ENCODE data around the gene THEMIS.

The THEMIS gene

DNA sequence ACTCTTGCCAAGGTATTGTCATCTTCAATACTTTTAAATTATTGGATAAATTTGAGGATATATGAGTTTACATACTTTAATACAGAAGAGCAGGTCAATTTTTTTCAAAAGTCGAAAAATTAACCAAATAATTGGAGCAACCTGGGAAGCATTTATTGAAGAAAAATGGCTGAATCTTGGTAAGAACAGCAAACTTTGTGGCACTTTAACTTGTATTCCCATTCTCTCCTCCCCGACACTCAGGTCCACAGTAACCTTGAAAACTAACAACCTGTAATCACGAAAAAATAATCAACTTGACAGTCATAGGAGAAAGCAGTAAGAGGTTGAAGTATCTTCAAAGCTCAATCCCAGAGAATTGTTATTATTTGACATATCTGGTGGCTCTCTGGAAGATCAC lies 55.6 kb downstream of the THEMIS start:
- H3K4me1 ChIP-seq (ENCODE audit: control insufficient read depth, low read depth, low read length) = no peaks in the 10 kb centered on the region
- H3K23ac ChIP-seq (ENCODE audit: low read length) = no peak overlapping the region
- no peak overlapping the region for H3K4me2 ChIP-seq (ENCODE audit: low read length)
- no peak overlapping the region for H3K56ac ChIP-seq (ENCODE audit: low read length)
- no peaks in the 10 kb centered on the region for H3K36me3 ChIP-seq (ENCODE audit: control insufficient read depth, insufficient read depth, low read length)
- WGBS (ENCODE audit: extremely low coverage, insufficient coverage, low lambda C conversion rate) = no CpG with 5 or more reads among the region's 3 CpGs
- H4K8ac ChIP-seq (ENCODE audit: low read depth, low read length) = no peak overlapping the region
- H3K27ac ChIP-seq (ENCODE audit: low read depth, low read length) = no peak overlapping the region
- H3K9ac ChIP-seq (ENCODE audit: low read length) = no peak overlapping the region
- no peaks in the 10 kb centered on the region for H3K79me2 ChIP-seq (ENCODE audit: control insufficient read depth, insufficient read depth, low read length)
- H3K18ac ChIP-seq (ENCODE audit: low read length) = no peak overlapping the region
- no peak overlapping the region for H2BK15ac ChIP-seq (replicated peaks; ENCODE audit: low read depth)
- no peak overlapping the region for H4K5ac ChIP-seq (ENCODE audit: low read length)
- no peak for DNase-seq
- no peaks in the 10 kb centered on the region for H3K79me1 ChIP-seq (ENCODE audit: low read length)
- H2BK120ac ChIP-seq (ENCODE audit: low read depth, low read length) = no peak overlapping the region
- H2AK5ac ChIP-seq (ENCODE audit: low read length) = no peak overlapping the region
- H3K27me3 ChIP-seq (ENCODE audit: insufficient read depth, low read length, poor library complexity) = no peaks in the 10 kb centered on the region
- no peak overlapping the region for H3K4me3 ChIP-seq (ENCODE audit: low read length)
- no peak overlapping the region for H2BK5ac ChIP-seq (ENCODE audit: low read length)
- H3K4ac ChIP-seq (ENCODE audit: low read depth, low read length) = no peak overlapping the region

DNA sequence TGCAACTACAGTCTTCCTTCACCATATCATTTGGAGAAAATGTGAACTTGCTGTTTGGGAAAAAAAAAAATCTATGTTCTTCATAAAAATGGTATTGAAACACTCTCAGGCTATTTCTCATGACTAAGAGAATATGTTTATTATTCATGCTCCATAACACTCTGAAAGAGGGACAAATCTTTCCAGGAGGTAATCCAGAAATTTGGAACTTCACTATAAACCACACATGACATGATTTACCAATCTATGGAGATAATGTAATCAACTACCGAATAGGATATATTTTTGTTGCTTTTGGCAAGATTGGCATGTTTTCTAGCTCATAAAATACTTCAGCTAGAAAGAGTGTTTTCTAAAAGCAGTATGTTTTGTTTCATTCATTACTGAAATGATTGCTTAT lies 56.3 kb downstream of the THEMIS start:
- H3K79me1 ChIP-seq (ENCODE audit: low read length) = no peaks in the 10 kb centered on the region
- H3K18ac ChIP-seq (ENCODE audit: low read length) = no peak overlapping the region
- no peak overlapping the region for H3K56ac ChIP-seq (ENCODE audit: low read length)
- H2BK15ac ChIP-seq (replicated peaks; ENCODE audit: low read depth) = no peak overlapping the region
- no peaks in the 10 kb centered on the region for H3K27me3 ChIP-seq (ENCODE audit: insufficient read depth, low read length, poor library complexity)
- H2BK5ac ChIP-seq (ENCODE audit: low read length) = no peak overlapping the region
- H4K5ac ChIP-seq (ENCODE audit: low read length) = no peak overlapping the region
- no peak overlapping the region for H3K9ac ChIP-seq (ENCODE audit: low read length)
- H3K4me2 ChIP-seq (ENCODE audit: low read length) = no peak overlapping the region
- H3K23ac ChIP-seq (ENCODE audit: low read length) = no peak overlapping the region
- H3K36me3 ChIP-seq (ENCODE audit: control insufficient read depth, insufficient read depth, low read length) = no peaks in the 10 kb centered on the region
- no CpG with 5 or more reads among the region's 1 CpG for WGBS (ENCODE audit: extremely low coverage, insufficient coverage, low lambda C conversion rate)
- H2BK120ac ChIP-seq (ENCODE audit: low read depth, low read length) = no peak overlapping the region
- no peaks in the 10 kb centered on the region for H3K4me1 ChIP-seq (ENCODE audit: control insufficient read depth, low read depth, low read length)
- no peak overlapping the region for H3K4me3 ChIP-seq (ENCODE audit: low read length)
- no peak for DNase-seq
- no peak overlapping the region for H4K8ac ChIP-seq (ENCODE audit: low read depth, low read length)
- H2AK5ac ChIP-seq (ENCODE audit: low read length) = no peak overlapping the region
- no peak overlapping the region for H3K27ac ChIP-seq (ENCODE audit: low read depth, low read length)
- no peaks in the 10 kb centered on the region for H3K79me2 ChIP-seq (ENCODE audit: control insufficient read depth, insufficient read depth, low read length)
- H3K4ac ChIP-seq (ENCODE audit: low read depth, low read length) = no peak overlapping the region

GRCh38 chr6:127843582-127843981 lies 57.3 kb downstream of the THEMIS start:
- H3K4me3 ChIP-seq (ENCODE audit: low read length) = no peak overlapping the region
- H2AK5ac ChIP-seq (ENCODE audit: low read length) = no peak overlapping the region
- no peak overlapping the region for H3K9ac ChIP-seq (ENCODE audit: low read length)
- H4K5ac ChIP-seq (ENCODE audit: low read length) = no peak overlapping the region
- H4K8ac ChIP-seq (ENCODE audit: low read depth, low read length) = no peak overlapping the region
- WGBS (ENCODE audit: extremely low coverage, insufficient coverage, low lambda C conversion rate) = no CpG with 5 or more reads among the region's 1 CpG
- H3K4me1 ChIP-seq (ENCODE audit: control insufficient read depth, low read depth, low read length) = no peaks in the 10 kb centered on the region
- no peak overlapping the region for H2BK15ac ChIP-seq (replicated peaks; ENCODE audit: low read depth)
- DNase-seq = no peak
- H3K27me3 ChIP-seq (ENCODE audit: insufficient read depth, low read length, poor library complexity) = no peaks in the 10 kb centered on the region
- H3K36me3 ChIP-seq (ENCODE audit: control insufficient read depth, insufficient read depth, low read length) = no peaks in the 10 kb centered on the region
- H3K23ac ChIP-seq (ENCODE audit: low read length) = no peak overlapping the region
- no peak overlapping the region for H3K18ac ChIP-seq (ENCODE audit: low read length)
- H2BK120ac ChIP-seq (ENCODE audit: low read depth, low read length) = no peak overlapping the region
- no peaks in the 10 kb centered on the region for H3K79me1 ChIP-seq (ENCODE audit: low read length)
- H2BK5ac ChIP-seq (ENCODE audit: low read length) = no peak overlapping the region
- no peak overlapping the region for H3K27ac ChIP-seq (ENCODE audit: low read depth, low read length)
- no peak overlapping the region for H3K4ac ChIP-seq (ENCODE audit: low read depth, low read length)
- no peaks in the 10 kb centered on the region for H3K79me2 ChIP-seq (ENCODE audit: control insufficient read depth, insufficient read depth, low read length)
- H3K56ac ChIP-seq (ENCODE audit: low read length) = no peak overlapping the region
- no peak overlapping the region for H3K4me2 ChIP-seq (ENCODE audit: low read length)

DNA sequence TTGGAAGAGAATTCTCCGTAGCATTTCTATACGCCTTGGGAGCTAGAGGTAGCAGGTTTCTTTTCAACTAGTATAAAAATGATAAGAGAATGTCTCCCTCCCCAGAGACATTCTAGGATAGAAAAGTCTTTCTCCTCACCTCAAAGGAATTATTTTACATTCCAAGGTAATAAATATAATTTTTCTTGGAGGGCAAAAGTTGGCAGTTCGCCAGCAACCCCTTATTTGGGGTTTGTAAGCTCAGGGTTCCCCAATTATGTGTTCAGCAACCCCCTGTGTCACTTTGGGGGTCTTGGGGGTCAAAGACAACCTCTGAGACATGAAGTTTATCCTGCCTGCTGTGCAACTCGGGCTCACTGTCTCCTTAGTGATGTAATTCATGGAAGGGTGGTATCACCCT lies 58.3 kb downstream of the THEMIS start:
- no peak overlapping the region for H3K27ac ChIP-seq (ENCODE audit: low read depth, low read length)

DNA sequence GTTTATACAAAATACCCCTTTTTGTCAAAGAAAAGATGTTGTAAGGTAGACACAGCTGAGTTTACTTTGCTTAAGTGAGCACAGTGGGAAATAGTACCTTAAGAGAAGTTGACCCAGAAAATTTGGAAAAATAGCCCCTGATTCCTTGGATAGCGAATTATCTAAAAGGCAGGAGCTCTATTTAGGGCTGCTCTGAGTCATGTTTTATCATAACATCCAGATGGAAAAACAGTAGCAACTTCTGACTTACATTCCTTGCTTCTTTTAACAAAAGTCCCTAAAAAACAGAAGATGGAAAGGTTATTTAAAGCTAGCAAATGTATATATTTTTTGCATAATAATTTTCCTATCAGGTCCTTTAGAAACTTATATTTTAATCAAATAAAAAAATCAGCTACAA lies 59.0 kb downstream of the THEMIS start:
- Histone ChIP-seq H3K23ac (ENCODE audit: low read length) (no peak overlapping the region), H4K8ac (ENCODE audit: low read depth, low read length) (no peak overlapping the region), H3K79me2 (ENCODE audit: control insufficient read depth, insufficient read depth, low read length) (no peaks in the 10 kb centered on the region), H3K27ac (ENCODE audit: low read depth, low read length) (no peak overlapping the region), H2BK15ac (replicated peaks; ENCODE audit: low read depth) (no peak overlapping the region), H3K79me1 (ENCODE audit: low read length) (no peaks in the 10 kb centered on the region), H2BK120ac (ENCODE audit: low read depth, low read length) (no peak overlapping the region), H3K4me2 (ENCODE audit: low read length) (no peak overlapping the region), H3K4me1 (ENCODE audit: control insufficient read depth, low read depth, low read length) (no peaks in the 10 kb centered on the region), H3K4me3 (ENCODE audit: low read length) (no peak overlapping the region), H3K9ac (ENCODE audit: low read length) (no peak overlapping the region), H2AK5ac (ENCODE audit: low read length) (no peak overlapping the region), H4K5ac (ENCODE audit: low read length) (no peak overlapping the region), H2BK5ac (ENCODE audit: low read length) (no peak overlapping the region), H3K4ac (ENCODE audit: low read depth, low read length) (no peak overlapping the region), H3K36me3 (ENCODE audit: control insufficient read depth, insufficient read depth, low read length) (no peaks in the 10 kb centered on the region), H3K27me3 (ENCODE audit: insufficient read depth, low read length, poor library complexity) (no peaks in the 10 kb centered on the region), H3K56ac (ENCODE audit: low read length) (no peak overlapping the region), H3K18ac (ENCODE audit: low read length) (no peak overlapping the region)
- WGBS (ENCODE audit: extremely low coverage, insufficient coverage, low lambda C conversion rate) = no CpG with 5 or more reads among the region's 1 CpG
- no peak for DNase-seq

More for the DNA sequence above, 58.3 kb downstream of the THEMIS start:
- no peak overlapping the region for H3K4me2 ChIP-seq (ENCODE audit: low read length)
- H2AK5ac ChIP-seq (ENCODE audit: low read length) = no peak overlapping the region
- H4K8ac ChIP-seq (ENCODE audit: low read depth, low read length) = no peak overlapping the region
- no peak overlapping the region for H3K56ac ChIP-seq (ENCODE audit: low read length)
- H4K5ac ChIP-seq (ENCODE audit: low read length) = no peak overlapping the region
- H3K79me2 ChIP-seq (ENCODE audit: control insufficient read depth, insufficient read depth, low read length) = no peaks in the 10 kb centered on the region
- H3K4me1 ChIP-seq (ENCODE audit: control insufficient read depth, low read depth, low read length) = no peaks in the 10 kb centered on the region
- H3K27me3 ChIP-seq (ENCODE audit: insufficient read depth, low read length, poor library complexity) = no peaks in the 10 kb centered on the region
- H3K4ac ChIP-seq (ENCODE audit: low read depth, low read length) = no peak overlapping the region
- WGBS (ENCODE audit: extremely low coverage, insufficient coverage, low lambda C conversion rate) = no CpG with 5 or more reads among the region's 4 CpGs
- no peak overlapping the region for H3K4me3 ChIP-seq (ENCODE audit: low read length)
- no peak overlapping the region for H3K9ac ChIP-seq (ENCODE audit: low read length)
- H3K18ac ChIP-seq (ENCODE audit: low read length) = no peak overlapping the region
- H3K79me1 ChIP-seq (ENCODE audit: low read length) = no peaks in the 10 kb centered on the region
- H2BK120ac ChIP-seq (ENCODE audit: low read depth, low read length) = no peak overlapping the region
- H2BK5ac ChIP-seq (ENCODE audit: low read length) = no peak overlapping the region
- no peaks in the 10 kb centered on the region for H3K36me3 ChIP-seq (ENCODE audit: control insufficient read depth, insufficient read depth, low read length)
- no peak overlapping the region for H2BK15ac ChIP-seq (replicated peaks; ENCODE audit: low read depth)
- no peak for DNase-seq
- no peak overlapping the region for H3K23ac ChIP-seq (ENCODE audit: low read length)

- Histone ChIP-seq H4K5ac (ENCODE audit: low read length) (no peak overlapping the region), H2BK5ac (ENCODE audit: low read length) (no peak overlapping the region), H2AK5ac (ENCODE audit: low read length) (no peak overlapping the region), H3K36me3 (ENCODE audit: control insufficient read depth, insufficient read depth, low read length) (no peaks in the 10 kb centered on the region), H3K23ac (ENCODE audit: low read length) (no peak overlapping the region), H3K18ac (ENCODE audit: low read length) (no peak overlapping the region), H2BK15ac (replicated peaks; ENCODE audit: low read depth) (no peak overlapping the region), H3K4me1 (ENCODE audit: control insufficient read depth, low read depth, low read length) (no peaks in the 10 kb centered on the region), H3K79me2 (ENCODE audit: control insufficient read depth, insufficient read depth, low read length) (no peaks in the 10 kb centered on the region), H3K4me3 (ENCODE audit: low read length) (no peak overlapping the region), H3K9ac (ENCODE audit: low read length) (no peak overlapping the region), H3K27me3 (ENCODE audit: insufficient read depth, low read length, poor library complexity) (no peaks in the 10 kb centered on the region), H3K27ac (ENCODE audit: low read depth, low read length) (no peak overlapping the region), H4K8ac (ENCODE audit: low read depth, low read length) (no peak overlapping the region), H2BK120ac (ENCODE audit: low read depth, low read length) (no peak overlapping the region), H3K4me2 (ENCODE audit: low read length) (no peak overlapping the region), H3K56ac (ENCODE audit: low read length) (no peak overlapping the region), H3K4ac (ENCODE audit: low read depth, low read length) (no peak overlapping the region), H3K79me1 (ENCODE audit: low read length) (no peaks in the 10 kb centered on the region)
- no CpG with 5 or more reads among the region's 7 CpGs for WGBS (ENCODE audit: extremely low coverage, insufficient coverage, low lambda C conversion rate)
- DNase-seq = no peak
Measured at GRCh38 chr6:127834136-127834535, 66.7 kb downstream of the THEMIS start.

Data from mesendoderm (in vitro differentiated cells).